Measurements from ENCODE around the gene RAPGEF1. TPM values are rescaled to one million over a fixed set of nuclear protein-coding genes. Genes with fewer than 3 reads are reported as not detected.

RAPGEF1 gene
- total and polyA plus RNA-seq, 2 donors = 18.9 to 38.3 TPM

DNA sequence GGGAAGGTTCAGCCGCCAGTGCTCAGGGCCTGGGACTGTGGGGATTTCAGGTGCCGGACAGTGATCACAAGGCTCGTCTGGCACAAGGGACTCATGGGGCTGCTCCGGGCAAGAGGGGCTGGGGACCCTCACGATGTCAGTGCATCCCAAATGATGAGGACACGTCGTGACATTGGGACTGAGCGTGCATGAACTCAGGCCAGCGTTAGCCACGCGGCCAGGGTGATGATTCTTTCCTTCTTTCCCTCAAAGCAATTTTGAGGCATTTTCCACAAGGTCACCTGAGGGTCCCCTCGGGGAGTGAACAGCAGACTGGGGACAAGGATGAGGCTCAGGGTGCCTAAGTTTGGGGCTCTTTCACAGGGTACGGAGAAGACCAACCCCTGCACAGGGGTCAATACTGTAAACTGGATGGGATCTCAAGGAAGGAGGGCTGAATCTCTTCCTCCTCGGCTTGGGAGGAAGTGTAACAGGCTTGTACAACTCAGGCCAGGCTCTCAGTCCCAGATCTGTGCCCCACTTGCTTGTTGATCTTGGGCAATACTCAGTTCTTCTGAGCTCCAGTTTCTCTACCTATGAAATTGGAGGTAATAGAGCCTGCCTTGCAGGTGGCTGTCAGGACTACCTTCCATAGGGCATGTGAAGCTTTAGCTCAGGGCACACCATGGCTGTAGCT is 116.1 kb downstream of the RAPGEF1 start:
- no peak overlapping the region for H3K27ac ChIP-seq (ENCODE audit: low read depth)
- H3K4me1 ChIP-seq (ENCODE audit: insufficient read depth) = no peaks in the 10 kb centered on the region
- peaks cover 2% of the 10 kb centered on the region for H3K36me3 ChIP-seq (ENCODE audit: insufficient read depth)
- H3K4me3 ChIP-seq (ENCODE audit: low read depth, low read length) = no peak overlapping the region
- WGBS = 95% methylated on average over 14 of the region's 14 CpGs
- no peak for DNase-seq (ENCODE audit: extremely low spot score)

DNA sequence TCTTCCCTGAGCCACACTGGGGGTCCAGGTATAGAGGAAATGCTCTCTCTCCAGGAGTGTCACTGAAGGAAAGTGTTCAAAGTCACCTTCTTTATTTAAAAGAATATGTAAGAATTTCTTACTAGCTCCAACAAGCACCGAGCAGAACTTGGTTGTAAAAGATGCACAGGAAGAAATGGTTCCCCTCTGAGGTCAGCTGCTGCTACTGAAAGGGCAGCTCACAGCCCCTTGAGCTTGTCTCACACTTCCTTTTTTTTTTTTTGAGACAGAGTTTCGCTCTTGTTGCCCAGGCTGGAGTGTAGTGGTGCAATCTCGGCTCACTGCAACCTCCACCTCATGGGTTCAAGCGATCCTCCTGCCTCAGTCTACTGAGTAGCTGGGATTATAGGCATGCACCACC is 117.4 kb downstream of the RAPGEF1 start:
- Histone ChIP-seq H3K27ac (ENCODE audit: low read depth) (no peak overlapping the region), H3K36me3 (ENCODE audit: insufficient read depth) (peaks cover 2% of the 10 kb centered on the region), H3K4me1 (ENCODE audit: insufficient read depth) (no peaks in the 10 kb centered on the region), H3K4me3 (ENCODE audit: low read depth, low read length) (no peak overlapping the region)
- 93% methylated on average over 4 of the region's 4 CpGs for WGBS
- DNase-seq (ENCODE audit: extremely low spot score) = no peak

DNA sequence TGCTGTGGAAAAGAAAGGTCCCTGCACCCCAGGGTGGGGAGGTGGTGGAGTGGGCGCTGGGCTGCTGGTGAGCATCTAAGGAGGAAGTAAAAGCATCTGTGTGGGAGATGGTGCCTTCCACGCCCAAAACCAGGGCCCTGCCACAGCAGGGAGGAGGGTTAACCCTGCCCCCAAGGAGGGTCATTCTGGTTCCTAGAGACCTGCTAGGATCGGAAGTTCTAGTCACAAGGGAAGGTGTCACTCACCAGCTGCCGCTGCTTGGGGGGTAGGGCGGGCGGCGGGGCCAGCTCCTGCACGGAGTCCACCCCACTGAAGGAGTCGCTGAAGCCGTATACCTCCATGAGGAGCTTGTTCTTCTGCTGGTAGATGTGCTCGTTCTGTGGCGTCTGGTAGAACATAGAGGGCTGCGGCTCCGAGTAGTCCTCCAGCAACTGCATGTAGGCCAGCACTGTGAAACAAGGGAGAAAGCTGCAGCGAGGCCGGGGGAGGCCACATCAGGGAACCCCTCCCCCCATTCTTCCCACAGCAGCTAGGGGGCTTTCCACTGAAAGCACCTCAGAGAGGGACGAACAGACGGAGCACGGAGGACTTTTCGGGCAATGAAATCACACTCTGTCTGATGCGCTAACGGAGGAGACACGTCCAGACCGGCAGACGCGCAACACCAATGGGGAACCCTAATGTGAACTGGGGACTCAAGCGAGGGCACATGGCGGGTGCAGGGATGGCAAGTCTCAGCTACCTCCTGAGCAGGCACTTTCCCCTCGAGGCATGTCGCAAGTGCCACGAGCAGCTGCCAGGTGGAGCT is 118.1 kb downstream of the RAPGEF1 start:
- H3K36me3 ChIP-seq (ENCODE audit: insufficient read depth) = peaks cover 2% of the 10 kb centered on the region
- WGBS = 89% methylated on average over 31 of the region's 31 CpGs

GRCh38 chr9:131620764-131621520 is 118.9 kb downstream of the RAPGEF1 start:
- Histone ChIP-seq H3K36me3 (ENCODE audit: insufficient read depth) (peaks cover 2% of the 10 kb centered on the region), H3K27ac (ENCODE audit: low read depth) (no peak overlapping the region), H3K4me1 (ENCODE audit: insufficient read depth) (no peaks in the 10 kb centered on the region), H3K4me3 (ENCODE audit: low read depth, low read length) (no peak overlapping the region)
- WGBS = 93% methylated on average over 9 of the region's 9 CpGs
- DNase-seq (ENCODE audit: extremely low spot score) = no peak

More for the DNA sequence above, 118.1 kb downstream of the RAPGEF1 start:
- no peak overlapping the region for H3K27ac ChIP-seq (ENCODE audit: low read depth)
- no peak overlapping the region for H3K4me3 ChIP-seq (ENCODE audit: low read depth, low read length)
- no peaks in the 10 kb centered on the region for H3K4me1 ChIP-seq (ENCODE audit: insufficient read depth)
- DNase-seq (ENCODE audit: extremely low spot score) = no peak

DNA sequence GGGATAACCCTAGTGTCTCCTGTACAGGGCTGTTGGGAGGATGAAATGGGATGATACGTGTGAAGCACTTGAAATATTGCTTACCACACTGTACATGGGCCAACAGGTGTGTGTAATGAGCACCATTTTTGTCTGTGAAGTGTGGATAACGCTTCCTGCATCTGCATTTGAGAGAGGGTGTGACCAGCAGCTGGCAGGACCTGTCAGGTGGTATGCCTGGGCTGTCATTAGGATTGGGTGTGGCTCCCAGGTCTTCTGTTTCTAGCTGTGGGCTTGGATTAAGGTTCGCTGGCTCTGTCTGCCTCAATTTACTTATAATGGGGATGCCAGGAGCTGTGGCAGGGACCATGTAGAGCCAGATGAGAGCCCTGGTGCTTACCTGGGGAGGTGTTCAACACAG is 120.2 kb downstream of the RAPGEF1 start:
- WGBS = 95% methylated on average over 3 of the region's 3 CpGs
- Histone ChIP-seq H3K27ac (ENCODE audit: low read depth) (no peak overlapping the region), H3K36me3 (ENCODE audit: insufficient read depth) (peaks cover 2% of the 10 kb centered on the region), H3K4me1 (ENCODE audit: insufficient read depth) (no peaks in the 10 kb centered on the region), H3K4me3 (ENCODE audit: low read depth, low read length) (no peak overlapping the region)
- no peak for DNase-seq (ENCODE audit: extremely low spot score)

DNA sequence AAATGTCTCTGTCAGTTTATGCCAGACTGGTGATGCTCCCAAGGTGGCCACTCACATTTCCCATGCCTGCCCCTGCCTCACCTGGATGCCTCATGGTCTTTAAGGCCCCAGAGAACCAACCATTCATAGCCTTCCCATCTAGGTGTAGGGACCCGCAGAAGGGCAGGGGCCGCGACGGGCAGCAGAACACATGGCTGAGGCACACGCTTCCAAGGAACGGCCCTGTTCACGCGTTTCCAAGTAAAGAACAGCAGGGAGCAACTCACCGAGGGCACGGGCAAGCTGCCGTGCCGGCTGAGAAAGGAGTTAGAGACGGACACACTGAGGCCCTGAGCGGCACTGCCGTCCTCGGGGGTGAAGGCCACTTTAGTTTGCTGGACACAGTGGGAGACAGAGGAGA is 121.1 kb downstream of the RAPGEF1 start:
- H3K4me1 ChIP-seq (ENCODE audit: insufficient read depth) = no peaks in the 10 kb centered on the region
- no peak overlapping the region for H3K4me3 ChIP-seq (ENCODE audit: low read depth, low read length)
- DNase-seq (ENCODE audit: extremely low spot score) = no peak
- H3K27ac ChIP-seq (ENCODE audit: low read depth) = no peak overlapping the region
- peaks cover 2% of the 10 kb centered on the region for H3K36me3 ChIP-seq (ENCODE audit: insufficient read depth)
- WGBS = 97% methylated on average over 16 of the region's 16 CpGs

DNA sequence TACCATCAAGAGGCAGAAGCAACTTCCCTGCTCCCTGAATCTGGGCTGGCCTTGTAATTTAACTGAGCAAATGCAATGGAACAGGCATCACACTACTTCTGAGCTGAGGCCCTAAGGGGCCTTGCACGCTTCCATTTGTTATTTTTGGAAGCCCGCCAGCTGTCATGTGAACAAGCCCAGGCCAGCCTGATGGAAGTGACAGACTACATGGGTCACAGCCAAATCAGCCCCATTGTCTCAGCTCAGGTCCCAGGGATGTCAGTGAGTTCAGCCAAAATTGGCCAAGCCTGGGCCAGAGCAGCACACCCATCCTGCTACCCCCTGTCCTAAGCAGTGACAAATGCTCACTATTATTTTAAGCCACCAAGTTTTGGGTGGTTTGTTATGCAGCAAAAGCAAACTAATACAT is 121.8 kb downstream of the RAPGEF1 start:
- 58% methylated on average over 2 of the region's 2 CpGs for WGBS
- no peak overlapping the region for H3K27ac ChIP-seq (ENCODE audit: low read depth)
- no peak for DNase-seq (ENCODE audit: extremely low spot score)
- no peak overlapping the region for H3K4me3 ChIP-seq (ENCODE audit: low read depth, low read length)
- H3K36me3 ChIP-seq (ENCODE audit: insufficient read depth) = peaks cover 2% of the 10 kb centered on the region
- H3K4me1 ChIP-seq (ENCODE audit: insufficient read depth) = no peaks in the 10 kb centered on the region

- DNase-seq (ENCODE audit: extremely low spot score) = no peak
- Histone ChIP-seq H3K36me3 (ENCODE audit: insufficient read depth) (peaks cover 2% of the 10 kb centered on the region), H3K4me1 (ENCODE audit: insufficient read depth) (no peaks in the 10 kb centered on the region), H3K27ac (ENCODE audit: low read depth) (no peak overlapping the region), H3K4me3 (ENCODE audit: low read depth, low read length) (no peak overlapping the region)
- WGBS = 89% methylated on average over 5 of the region's 5 CpGs
Observed at GRCh38 chr9:131617611-131618010, 122.3 kb downstream of the RAPGEF1 start.

DNA sequence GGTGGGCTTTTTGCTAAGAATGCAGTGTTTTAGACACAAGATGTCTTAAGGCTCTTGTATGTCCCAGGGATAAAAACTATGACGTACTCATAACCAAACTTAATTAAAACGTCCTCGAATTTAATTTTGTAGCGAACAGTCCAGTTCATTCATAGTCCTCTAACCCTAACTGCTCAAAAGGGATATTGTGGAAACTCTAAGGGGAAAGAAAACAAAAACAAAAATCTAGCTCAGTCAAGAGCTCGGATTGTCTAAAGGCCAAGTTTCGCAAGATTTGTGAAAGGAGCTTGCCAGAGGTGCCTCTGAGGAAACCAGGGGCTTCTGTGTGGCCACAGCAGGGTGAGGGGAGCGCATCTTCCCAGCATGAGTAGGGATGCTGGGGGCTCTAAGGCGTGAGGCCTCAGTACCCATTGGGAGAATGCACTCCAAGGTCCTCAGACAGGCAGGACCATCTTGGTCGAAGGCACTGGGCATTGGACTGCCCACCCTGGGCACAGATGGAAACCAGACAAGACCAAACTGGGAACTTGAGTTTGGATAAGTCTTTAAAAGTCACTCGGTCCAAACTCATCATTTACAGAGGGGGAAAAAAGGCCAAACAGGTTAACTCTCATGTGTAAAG is 122.8 kb downstream of the RAPGEF1 start:
- DNase-seq (ENCODE audit: extremely low spot score) = no peak
- peaks cover 2% of the 10 kb centered on the region for H3K36me3 ChIP-seq (ENCODE audit: insufficient read depth)
- no peaks in the 10 kb centered on the region for H3K4me1 ChIP-seq (ENCODE audit: insufficient read depth)
- WGBS = 81% methylated on average over 10 of the region's 10 CpGs
- no peak overlapping the region for H3K27ac ChIP-seq (ENCODE audit: low read depth)
- H3K4me3 ChIP-seq (ENCODE audit: low read depth, low read length) = no peak overlapping the region

- DNase-seq (ENCODE audit: extremely low spot score) = no peak
- no peak overlapping the region for H3K27ac ChIP-seq (ENCODE audit: low read depth)
- H3K36me3 ChIP-seq (ENCODE audit: insufficient read depth) = no peaks in the 10 kb centered on the region
- H3K4me1 ChIP-seq (ENCODE audit: insufficient read depth) = no peaks in the 10 kb centered on the region
- 96% methylated on average over 8 of the region's 8 CpGs for WGBS
- no peak overlapping the region for H3K4me3 ChIP-seq (ENCODE audit: low read depth, low read length)
Observed at GRCh38 chr9:131614340-131614915, 125.4 kb downstream of the RAPGEF1 start.

GRCh38 chr9:131613921-131614320 is 126.0 kb downstream of the RAPGEF1 start:
- Histone ChIP-seq H3K4me1 (ENCODE audit: insufficient read depth) (no peaks in the 10 kb centered on the region), H3K27ac (ENCODE audit: low read depth) (no peak overlapping the region), H3K4me3 (ENCODE audit: low read depth, low read length) (no peak overlapping the region), H3K36me3 (ENCODE audit: insufficient read depth) (no peaks in the 10 kb centered on the region)
- 98% methylated on average over 8 of the region's 8 CpGs for WGBS
- DNase-seq (ENCODE audit: extremely low spot score) = no peak

GRCh38 chr9:131612851-131613250 is 127.0 kb downstream of the RAPGEF1 start:
- WGBS = over 99% methylated on average over 7 of the region's 7 CpGs

More at GRCh38 chr9:131612851-131613250, 127.0 kb downstream of the RAPGEF1 start:
- Histone ChIP-seq H3K4me3 (ENCODE audit: low read depth, low read length) (no peak overlapping the region), H3K36me3 (ENCODE audit: insufficient read depth) (no peaks in the 10 kb centered on the region), H3K27ac (ENCODE audit: low read depth) (no peak overlapping the region), H3K4me1 (ENCODE audit: insufficient read depth) (no peaks in the 10 kb centered on the region)
- no peak for DNase-seq (ENCODE audit: extremely low spot score)

Data from urinary bladder (tissue), 4 donors.